ENCODE measurements around the gene BIVM. TPM values are rescaled to one million over a fixed set of nuclear protein-coding genes. Genes with fewer than 3 reads are reported as not detected.

Gene BIVM, protein sequence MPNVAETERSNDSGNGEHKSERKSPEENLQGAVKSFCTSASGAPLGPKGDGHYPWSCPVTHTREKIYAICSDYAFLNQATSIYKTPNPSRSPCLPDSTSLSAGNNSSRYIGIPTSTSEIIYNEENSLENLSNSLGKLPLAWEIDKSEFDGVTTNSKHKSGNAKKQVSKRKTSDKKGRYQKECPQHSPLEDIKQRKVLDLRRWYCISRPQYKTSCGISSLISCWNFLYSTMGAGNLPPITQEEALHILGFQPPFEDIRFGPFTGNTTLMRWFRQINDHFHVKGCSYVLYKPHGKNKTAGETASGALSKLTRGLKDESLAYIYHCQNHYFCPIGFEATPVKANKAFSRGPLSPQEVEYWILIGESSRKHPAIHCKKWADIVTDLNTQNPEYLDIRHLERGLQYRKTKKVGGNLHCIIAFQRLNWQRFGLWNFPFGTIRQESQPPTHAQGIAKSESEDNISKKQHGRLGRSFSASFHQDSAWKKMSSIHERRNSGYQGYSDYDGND
- 1 to 10 TPM; 4.4 to 8.3 TPM for polyA plus RNA-seq

DNA sequence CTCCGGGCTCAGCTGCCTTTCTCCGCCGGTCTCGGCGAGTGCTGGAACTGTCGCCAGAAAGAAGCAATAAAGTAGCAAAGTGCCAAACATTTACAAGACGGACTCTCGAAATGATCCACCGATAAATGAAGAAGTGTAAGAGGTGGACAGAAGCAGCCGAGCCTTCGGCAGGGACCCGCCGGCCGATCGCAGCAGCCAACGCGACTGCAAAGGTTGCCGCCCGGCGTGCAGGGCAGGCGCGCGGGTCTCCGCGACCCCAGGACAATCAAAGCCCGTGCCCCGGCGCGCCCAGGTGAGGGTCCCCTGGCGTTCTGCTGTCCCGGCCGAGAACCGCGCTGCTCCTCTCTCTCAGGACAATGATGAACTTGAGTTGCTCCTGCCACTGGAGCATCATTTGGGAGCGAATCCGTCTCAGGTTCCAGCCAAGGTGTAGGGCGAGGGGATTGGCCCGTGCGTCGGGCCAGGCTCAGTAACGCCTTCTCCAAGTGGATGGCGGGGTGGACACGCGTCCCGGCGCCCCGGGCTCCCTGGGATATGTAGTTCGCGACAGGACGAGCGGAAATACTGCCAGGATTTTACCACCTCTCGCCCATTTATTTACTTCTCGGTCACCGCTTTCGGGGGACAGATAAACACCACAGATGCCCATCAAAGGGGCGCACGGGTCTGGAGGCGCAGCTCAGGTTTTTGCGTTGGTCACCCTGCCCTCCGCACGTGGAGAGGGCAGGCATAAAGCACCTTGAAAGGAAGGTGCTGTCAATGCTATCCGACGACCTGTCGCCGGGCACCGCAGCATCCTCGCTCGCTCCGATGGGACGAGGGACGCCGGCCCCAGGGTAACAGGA lies at the start of gene BIVM, which contains the start of gene POGLUT2:
Gene BIVM (plus strand): TSS at position 539 of the 845 bp plus-strand sequence. CDS start 8,149 bp downstream, outside the sequence.
Gene POGLUT2 (minus strand): TSS at position 396 of the 845 bp plus-strand sequence. CDS start 306 bp downstream, at position 90.
- H3K27ac ChIP-seq (ENCODE audit: low read depth in 2 of 2, low read length in 1 of 2): peak within 1 kb of the TSS; percentile 58 to 73
- no peaks in the 10 kb centered on the region for H3K9me3 ChIP-seq (ENCODE audit: control insufficient read depth in 2 of 2, insufficient read depth in 1 of 2, low read depth in 1 of 2, low read length in 1 of 2)
- H3K4me3 ChIP-seq (ENCODE audit: low read depth in 1 of 2, low read length in 2 of 2): peak within 1 kb of the TSS; percentile 59 to 76

DNA sequence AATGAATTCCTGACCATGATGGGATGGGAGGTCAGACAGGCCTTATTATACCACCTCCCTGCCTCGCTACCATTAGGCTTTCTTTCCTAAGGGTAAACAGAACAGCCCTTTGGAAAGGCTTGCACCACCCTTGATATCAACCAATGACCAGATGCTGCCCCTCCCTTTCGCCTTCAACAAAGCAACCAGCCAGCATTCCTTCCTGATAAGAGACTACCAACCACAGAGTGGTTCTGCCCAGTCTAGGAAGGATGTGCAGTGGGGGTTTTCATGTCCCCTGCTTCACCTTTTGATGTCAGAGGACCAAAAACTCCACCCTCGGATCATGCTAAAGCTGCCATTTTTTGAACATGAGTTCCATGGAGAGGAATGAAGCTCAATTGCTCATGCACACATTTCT lies 47.0 kb upstream of the BIVM start:
- Histone ChIP-seq H3K36me3 (ENCODE audit: control insufficient read depth in 2 of 2, insufficient read depth in 2 of 2, low read length in 1 of 2) (no peaks in the 10 kb centered on the region), H3K27ac (ENCODE audit: low read depth in 2 of 2, low read length in 1 of 2) (no peak overlapping the region), H3K4me1 (ENCODE audit: control insufficient read depth in 2 of 2, insufficient read depth in 2 of 2, low read length in 1 of 2) (no peaks in the 10 kb centered on the region), H3K27me3 (ENCODE audit: control insufficient read depth in 1 of 2, insufficient read depth in 2 of 2, low read length in 2 of 2) (no peaks in the 10 kb centered on the region), H3K9me3 (ENCODE audit: control insufficient read depth in 2 of 2, insufficient read depth in 1 of 2, low read depth in 1 of 2, low read length in 1 of 2) (no peaks in the 10 kb centered on the region), H3K4me3 (ENCODE audit: low read depth in 1 of 2, low read length in 2 of 2) (no peak overlapping the region)
- WGBS, 2 donors: 86% methylated on average over 3 of the region's 3 CpGs

More for the DNA sequence above, at the start of gene BIVM, which contains the start of gene POGLUT2:
- Histone ChIP-seq H3K27me3 (ENCODE audit: control insufficient read depth in 1 of 2, insufficient read depth in 2 of 2, low read length in 2 of 2) (no peaks in the 10 kb centered on the region), H3K4me1 (ENCODE audit: control insufficient read depth in 2 of 2, insufficient read depth in 2 of 2, low read length in 1 of 2) (peaks cover 0 to 2% of the 10 kb centered on the region in 2 donors), H3K36me3 (ENCODE audit: control insufficient read depth in 2 of 2, insufficient read depth in 2 of 2, low read length in 1 of 2) (no peaks in the 10 kb centered on the region)
- WGBS, 2 donors: 0% methylated on average over 70 to 72 of the region's 72 CpGs

DNA sequence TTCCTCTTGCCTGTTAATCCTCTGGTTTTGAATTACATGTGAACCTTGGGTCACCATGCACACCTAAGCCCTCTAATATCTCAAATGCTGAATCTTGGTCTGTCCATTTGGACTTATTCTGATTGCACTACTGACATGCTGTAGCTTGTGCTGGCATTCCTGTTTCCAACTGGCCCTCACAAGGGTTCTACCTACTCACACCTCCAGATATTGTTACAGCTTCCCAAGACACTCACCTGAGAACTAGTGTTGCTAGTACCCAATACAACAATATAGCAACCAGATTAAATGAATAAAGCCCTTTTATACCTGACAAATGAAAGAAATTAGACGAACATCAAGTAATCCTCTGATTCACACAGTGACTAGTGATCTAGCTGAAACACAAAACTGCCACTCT lies 41.9 kb upstream of the BIVM start:
- no peak overlapping the region for H3K27ac ChIP-seq (ENCODE audit: low read depth in 2 of 2, low read length in 1 of 2)
- no peaks in the 10 kb centered on the region for H3K27me3 ChIP-seq (ENCODE audit: control insufficient read depth in 1 of 2, insufficient read depth in 2 of 2, low read length in 2 of 2)
- no peaks in the 10 kb centered on the region for H3K9me3 ChIP-seq (ENCODE audit: control insufficient read depth in 2 of 2, insufficient read depth in 1 of 2, low read depth in 1 of 2, low read length in 1 of 2)
- 60 to 71% methylated on average over 1 of the region's 1 CpG for whole genome bisulfite sequencing, 2 donors
- H3K4me3 ChIP-seq (ENCODE audit: low read depth in 1 of 2, low read length in 2 of 2): no peak overlapping the region
- no peaks in the 10 kb centered on the region for H3K4me1 ChIP-seq (ENCODE audit: control insufficient read depth in 2 of 2, insufficient read depth in 2 of 2, low read length in 1 of 2)
- no peaks in the 10 kb centered on the region for H3K36me3 ChIP-seq (ENCODE audit: control insufficient read depth in 2 of 2, insufficient read depth in 2 of 2, low read length in 1 of 2)

DNA sequence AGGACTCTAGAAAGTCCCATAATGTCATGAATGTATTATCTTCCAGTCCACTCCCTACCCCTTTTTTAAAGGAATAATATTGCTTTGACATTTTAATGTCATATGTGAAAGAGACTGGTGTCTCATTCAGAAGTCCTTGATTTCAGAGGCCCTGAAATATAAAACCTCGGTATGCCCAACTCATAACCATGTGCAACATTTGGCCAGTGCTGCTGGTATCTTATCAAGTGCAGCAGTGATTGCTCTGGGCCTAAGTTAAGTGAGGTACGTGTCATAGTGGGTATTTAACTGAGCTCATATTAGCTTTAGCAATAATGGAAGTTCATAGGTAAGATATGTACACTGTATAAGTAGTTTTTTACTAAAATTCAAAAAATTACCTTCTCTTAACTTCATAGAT lies 40.1 kb upstream of the BIVM start:
- H3K4me1 ChIP-seq (ENCODE audit: control insufficient read depth in 2 of 2, insufficient read depth in 2 of 2, low read length in 1 of 2): no peaks in the 10 kb centered on the region
- 82 to 91% methylated on average over 2 of the region's 2 CpGs for WGBS, 2 donors
- no peak overlapping the region for H3K4me3 ChIP-seq (ENCODE audit: low read depth in 1 of 2, low read length in 2 of 2)
- H3K27ac ChIP-seq (ENCODE audit: low read depth in 2 of 2, low read length in 1 of 2): no peak overlapping the region
- H3K36me3 ChIP-seq (ENCODE audit: control insufficient read depth in 2 of 2, insufficient read depth in 2 of 2, low read length in 1 of 2): no peaks in the 10 kb centered on the region
- H3K9me3 ChIP-seq (ENCODE audit: control insufficient read depth in 2 of 2, insufficient read depth in 1 of 2, low read depth in 1 of 2, low read length in 1 of 2): no peaks in the 10 kb centered on the region
- H3K27me3 ChIP-seq (ENCODE audit: control insufficient read depth in 1 of 2, insufficient read depth in 2 of 2, low read length in 2 of 2): no peaks in the 10 kb centered on the region

DNA sequence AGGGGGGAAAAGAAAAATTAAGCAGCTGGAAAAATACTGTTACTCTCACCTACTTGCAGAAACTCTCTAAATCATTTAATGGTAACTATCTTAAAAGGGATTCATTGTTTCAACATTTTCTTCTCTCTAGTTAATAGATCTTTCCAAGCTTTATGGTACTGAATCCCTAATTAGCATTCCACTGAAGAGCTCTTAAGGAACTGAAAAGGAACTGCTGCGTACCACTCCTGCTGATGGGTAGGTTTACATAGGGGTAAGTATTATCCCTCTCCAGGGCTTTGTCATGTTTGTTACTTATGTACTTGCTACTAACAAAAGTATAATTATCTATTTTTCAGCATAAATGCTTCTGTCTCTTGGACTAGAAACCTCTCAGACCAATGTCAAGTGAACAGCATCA lies 37.8 kb upstream of the BIVM start:
- Histone ChIP-seq H3K27me3 (ENCODE audit: control insufficient read depth in 1 of 2, insufficient read depth in 2 of 2, low read length in 2 of 2) (no peaks in the 10 kb centered on the region), H3K27ac (ENCODE audit: low read depth in 2 of 2, low read length in 1 of 2) (no peak overlapping the region), H3K9me3 (ENCODE audit: control insufficient read depth in 2 of 2, insufficient read depth in 1 of 2, low read depth in 1 of 2, low read length in 1 of 2) (no peaks in the 10 kb centered on the region), H3K4me3 (ENCODE audit: low read depth in 1 of 2, low read length in 2 of 2) (no peak overlapping the region), H3K36me3 (ENCODE audit: control insufficient read depth in 2 of 2, insufficient read depth in 2 of 2, low read length in 1 of 2) (peaks cover 0 to 2% of the 10 kb centered on the region in 2 donors), H3K4me1 (ENCODE audit: control insufficient read depth in 2 of 2, insufficient read depth in 2 of 2, low read length in 1 of 2) (no peaks in the 10 kb centered on the region)
- WGBS, 2 donors: 88 to 96% methylated on average over 1 of the region's 1 CpG

DNA sequence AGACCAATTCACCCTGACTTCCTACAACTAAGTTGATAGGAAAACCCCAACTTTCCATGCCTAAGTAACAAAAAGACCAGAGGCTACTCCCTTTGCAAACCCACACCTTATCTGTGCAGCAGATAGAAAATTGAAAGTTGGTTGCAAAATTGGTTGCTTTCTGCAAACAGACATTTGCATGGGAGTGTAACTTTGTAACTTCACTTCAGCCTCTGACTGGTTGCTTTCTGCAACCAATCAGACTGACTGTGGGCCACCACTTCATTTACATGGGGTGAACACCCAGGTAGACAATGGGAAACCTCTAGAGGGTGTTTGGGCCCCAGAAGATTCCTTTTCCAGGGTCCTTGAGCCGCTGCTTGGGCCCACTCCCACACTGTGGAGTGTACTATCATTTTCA lies 35.2 kb upstream of the BIVM start:
- H3K4me3 ChIP-seq (ENCODE audit: low read depth in 1 of 2, low read length in 2 of 2): no peak overlapping the region
- no peak overlapping the region for H3K27ac ChIP-seq (ENCODE audit: low read depth in 2 of 2, low read length in 1 of 2)
- no peaks in the 10 kb centered on the region for H3K9me3 ChIP-seq (ENCODE audit: control insufficient read depth in 2 of 2, insufficient read depth in 1 of 2, low read depth in 1 of 2, low read length in 1 of 2)
- WGBS, 2 donors: 86 to 92% methylated on average over 1 of the region's 1 CpG
- no peaks in the 10 kb centered on the region for H3K27me3 ChIP-seq (ENCODE audit: control insufficient read depth in 1 of 2, insufficient read depth in 2 of 2, low read length in 2 of 2)
- H3K4me1 ChIP-seq (ENCODE audit: control insufficient read depth in 2 of 2, insufficient read depth in 2 of 2, low read length in 1 of 2): no peaks in the 10 kb centered on the region
- peaks cover 0 to 2% of the 10 kb centered on the region in 2 donors for H3K36me3 ChIP-seq (ENCODE audit: control insufficient read depth in 2 of 2, insufficient read depth in 2 of 2, low read length in 1 of 2)

DNA sequence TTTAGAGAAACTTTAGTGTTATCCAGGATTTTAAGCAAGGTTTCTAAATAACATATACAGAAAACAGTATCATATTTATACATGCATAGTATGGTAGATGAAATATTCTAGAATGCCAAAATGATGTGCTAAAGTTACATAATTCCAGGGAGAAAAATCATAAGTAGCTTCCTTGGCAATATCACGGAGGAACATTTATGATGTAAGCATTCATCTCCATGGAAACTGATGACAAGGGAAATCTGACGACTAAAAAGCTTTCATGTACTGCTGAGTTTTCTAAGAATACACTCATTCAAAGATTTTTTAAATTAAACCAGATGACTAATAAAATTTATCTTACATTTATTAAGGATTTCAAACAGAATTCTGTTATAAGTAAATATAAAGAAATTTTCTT lies 30.0 kb upstream of the BIVM start:
- Histone ChIP-seq H3K36me3 (ENCODE audit: control insufficient read depth in 2 of 2, insufficient read depth in 2 of 2, low read length in 1 of 2) (peaks cover 0 to 2% of the 10 kb centered on the region in 2 donors), H3K27me3 (ENCODE audit: control insufficient read depth in 1 of 2, insufficient read depth in 2 of 2, low read length in 2 of 2) (no peaks in the 10 kb centered on the region), H3K4me1 (ENCODE audit: control insufficient read depth in 2 of 2, insufficient read depth in 2 of 2, low read length in 1 of 2) (peaks cover 0 to 5% of the 10 kb centered on the region in 2 donors), H3K9me3 (ENCODE audit: control insufficient read depth in 2 of 2, insufficient read depth in 1 of 2, low read depth in 1 of 2, low read length in 1 of 2) (no peaks in the 10 kb centered on the region), H3K27ac (ENCODE audit: low read depth in 2 of 2, low read length in 1 of 2) (no peak overlapping the region), H3K4me3 (ENCODE audit: low read depth in 1 of 2, low read length in 2 of 2) (no peak overlapping the region)
- 60 to 74% methylated on average over 2 of the region's 2 CpGs for WGBS, 2 donors

DNA sequence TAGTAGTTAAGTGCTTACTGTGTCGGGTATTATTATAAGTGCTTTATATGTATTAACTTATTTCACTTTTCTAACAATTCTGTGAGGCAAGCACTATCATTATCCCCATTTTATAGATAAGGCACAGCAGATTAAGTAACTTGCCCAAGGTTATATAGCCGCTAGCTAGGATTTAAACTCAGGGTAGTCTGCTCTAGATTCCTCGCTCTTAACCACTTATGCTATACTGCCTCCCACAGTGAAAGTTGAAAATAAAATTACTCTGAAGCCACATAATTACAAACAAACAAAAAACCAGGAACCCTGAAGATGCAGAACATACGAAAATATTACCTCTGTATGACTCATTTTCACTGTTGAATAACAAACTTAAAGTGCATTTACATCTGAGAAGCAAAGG lies 29.2 kb upstream of the BIVM start:
- Histone ChIP-seq H3K4me3 (ENCODE audit: low read depth in 1 of 2, low read length in 2 of 2) (no peak overlapping the region), H3K36me3 (ENCODE audit: control insufficient read depth in 2 of 2, insufficient read depth in 2 of 2, low read length in 1 of 2) (peaks cover 0 to 2% of the 10 kb centered on the region in 2 donors), H3K4me1 (ENCODE audit: control insufficient read depth in 2 of 2, insufficient read depth in 2 of 2, low read length in 1 of 2) (peaks cover 0 to 10% of the 10 kb centered on the region in 2 donors), H3K27me3 (ENCODE audit: control insufficient read depth in 1 of 2, insufficient read depth in 2 of 2, low read length in 2 of 2) (no peaks in the 10 kb centered on the region), H3K9me3 (ENCODE audit: control insufficient read depth in 2 of 2, insufficient read depth in 1 of 2, low read depth in 1 of 2, low read length in 1 of 2) (no peaks in the 10 kb centered on the region), H3K27ac (ENCODE audit: low read depth in 2 of 2, low read length in 1 of 2) (no peak overlapping the region)
- 75 to 76% methylated on average over 4 of the region's 4 CpGs for WGBS, 2 donors

DNA sequence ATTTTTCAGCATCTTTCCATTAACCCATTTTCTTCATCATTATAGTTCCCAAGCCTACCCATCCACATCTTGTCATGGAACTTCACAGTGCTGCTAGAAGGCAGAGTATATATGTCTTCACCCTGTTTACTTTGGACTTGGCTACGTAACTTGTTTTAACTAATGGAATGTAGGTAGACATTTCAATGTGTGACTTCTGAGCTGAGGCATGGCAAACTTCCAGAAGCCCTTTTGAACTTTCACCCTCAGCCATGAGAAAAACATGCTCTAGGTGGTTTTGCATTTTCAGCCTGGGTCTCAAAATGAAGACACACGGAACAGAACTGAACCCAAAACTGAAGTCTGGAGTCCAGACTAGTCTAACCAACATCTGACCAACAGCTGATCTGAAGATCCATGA lies 28.5 kb upstream of the BIVM start:
- H3K9me3 ChIP-seq (ENCODE audit: control insufficient read depth in 2 of 2, insufficient read depth in 1 of 2, low read depth in 1 of 2, low read length in 1 of 2): no peaks in the 10 kb centered on the region
- peaks cover 0 to 2% of the 10 kb centered on the region in 2 donors for H3K36me3 ChIP-seq (ENCODE audit: control insufficient read depth in 2 of 2, insufficient read depth in 2 of 2, low read length in 1 of 2)
- peaks cover 0 to 10% of the 10 kb centered on the region in 2 donors for H3K4me1 ChIP-seq (ENCODE audit: control insufficient read depth in 2 of 2, insufficient read depth in 2 of 2, low read length in 1 of 2)
- H3K27ac ChIP-seq (ENCODE audit: low read depth in 2 of 2, low read length in 1 of 2): no peak overlapping the region
- H3K27me3 ChIP-seq (ENCODE audit: control insufficient read depth in 1 of 2, insufficient read depth in 2 of 2, low read length in 2 of 2): no peaks in the 10 kb centered on the region
- H3K4me3 ChIP-seq (ENCODE audit: low read depth in 1 of 2, low read length in 2 of 2): no peak overlapping the region
- 77 to 78% methylated on average over 2 of the region's 2 CpGs for WGBS, 2 donors

Measured in esophagus (tissue), 2 donors.